GM12864 (cell line): Measurements from ENCODE around the gene RTP4.

Experiments
- DNase-seq: peaks from one replicate; pipeline ENCODE4 v3.0.0-alpha.2; 2011; ENCODE audit warnings: low read depth
- H3K4me3 ChIP-seq: 2 replicates; pipeline ENCODE4 v1.5.1; 2011; ENCODE audit warnings: mild to moderate bottlenecking, low read depth, low read length, control low read depth
- TF ChIP-seq, protein P1 (sequence below): IDR thresholded peaks from 2 replicates; pipeline ENCODE4 v1.5.1; 2011; ENCODE audit warnings: low read depth, mild to moderate bottlenecking, moderate library complexity, low read length, control low read depth, inconsistent platforms; ENCODE audit errors: missing control alignments

Gene RTP4, protein sequence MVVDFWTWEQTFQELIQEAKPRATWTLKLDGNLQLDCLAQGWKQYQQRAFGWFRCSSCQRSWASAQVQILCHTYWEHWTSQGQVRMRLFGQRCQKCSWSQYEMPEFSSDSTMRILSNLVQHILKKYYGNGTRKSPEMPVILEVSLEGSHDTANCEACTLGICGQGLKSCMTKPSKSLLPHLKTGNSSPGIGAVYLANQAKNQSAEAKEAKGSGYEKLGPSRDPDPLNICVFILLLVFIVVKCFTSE

DNA sequence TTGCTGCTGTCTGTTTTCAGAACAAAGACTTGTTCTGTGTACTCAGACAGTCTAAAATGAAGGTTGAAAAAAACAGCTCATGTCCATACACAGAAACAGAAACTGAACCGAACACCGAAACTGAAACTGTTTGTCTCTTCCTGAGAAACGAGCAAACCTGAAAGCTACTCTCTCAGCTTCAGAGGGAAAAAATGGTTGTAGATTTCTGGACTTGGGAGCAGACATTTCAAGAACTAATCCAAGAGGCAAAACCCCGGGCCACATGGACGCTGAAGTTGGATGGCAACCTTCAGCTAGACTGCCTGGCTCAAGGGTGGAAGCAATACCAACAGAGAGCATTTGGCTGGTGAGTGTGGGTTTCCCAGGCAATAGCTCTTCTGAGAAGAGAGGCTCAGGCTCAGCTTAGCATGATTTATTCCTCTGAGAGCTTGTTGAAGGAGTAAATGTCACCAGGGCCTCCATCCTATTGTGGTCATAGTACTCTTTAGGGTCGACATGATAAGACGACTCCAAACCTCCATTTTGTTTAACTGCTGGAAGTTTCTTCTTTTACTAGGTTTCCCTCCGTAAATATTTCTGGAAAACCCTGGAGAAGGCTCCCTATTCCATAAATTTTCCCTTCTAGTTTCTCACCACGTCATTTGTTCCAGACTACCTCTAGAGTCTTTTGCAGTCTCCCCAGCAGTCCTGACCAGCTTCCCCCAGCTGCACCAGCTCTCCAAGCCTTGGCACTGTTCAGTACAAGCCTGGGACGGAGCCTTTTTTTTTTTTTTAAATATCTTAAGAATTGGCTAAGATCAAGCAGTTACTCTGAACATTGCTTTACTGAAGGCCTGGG, at the start of gene RTP4:
RTP4 (plus strand) TSS at position 135 of the 838 bp plus-strand sequence; CDS start at position 192, 57 bp downstream.
- peak within 1 kb of the TSS; percentile 63 for H3K4me3 ChIP-seq
- TF ChIP-seq, protein P1, sequence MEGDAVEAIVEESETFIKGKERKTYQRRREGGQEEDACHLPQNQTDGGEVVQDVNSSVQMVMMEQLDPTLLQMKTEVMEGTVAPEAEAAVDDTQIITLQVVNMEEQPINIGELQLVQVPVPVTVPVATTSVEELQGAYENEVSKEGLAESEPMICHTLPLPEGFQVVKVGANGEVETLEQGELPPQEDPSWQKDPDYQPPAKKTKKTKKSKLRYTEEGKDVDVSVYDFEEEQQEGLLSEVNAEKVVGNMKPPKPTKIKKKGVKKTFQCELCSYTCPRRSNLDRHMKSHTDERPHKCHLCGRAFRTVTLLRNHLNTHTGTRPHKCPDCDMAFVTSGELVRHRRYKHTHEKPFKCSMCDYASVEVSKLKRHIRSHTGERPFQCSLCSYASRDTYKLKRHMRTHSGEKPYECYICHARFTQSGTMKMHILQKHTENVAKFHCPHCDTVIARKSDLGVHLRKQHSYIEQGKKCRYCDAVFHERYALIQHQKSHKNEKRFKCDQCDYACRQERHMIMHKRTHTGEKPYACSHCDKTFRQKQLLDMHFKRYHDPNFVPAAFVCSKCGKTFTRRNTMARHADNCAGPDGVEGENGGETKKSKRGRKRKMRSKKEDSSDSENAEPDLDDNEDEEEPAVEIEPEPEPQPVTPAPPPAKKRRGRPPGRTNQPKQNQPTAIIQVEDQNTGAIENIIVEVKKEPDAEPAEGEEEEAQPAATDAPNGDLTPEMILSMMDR = no peak
- DNase-seq = peak; percentile 58

DNA sequence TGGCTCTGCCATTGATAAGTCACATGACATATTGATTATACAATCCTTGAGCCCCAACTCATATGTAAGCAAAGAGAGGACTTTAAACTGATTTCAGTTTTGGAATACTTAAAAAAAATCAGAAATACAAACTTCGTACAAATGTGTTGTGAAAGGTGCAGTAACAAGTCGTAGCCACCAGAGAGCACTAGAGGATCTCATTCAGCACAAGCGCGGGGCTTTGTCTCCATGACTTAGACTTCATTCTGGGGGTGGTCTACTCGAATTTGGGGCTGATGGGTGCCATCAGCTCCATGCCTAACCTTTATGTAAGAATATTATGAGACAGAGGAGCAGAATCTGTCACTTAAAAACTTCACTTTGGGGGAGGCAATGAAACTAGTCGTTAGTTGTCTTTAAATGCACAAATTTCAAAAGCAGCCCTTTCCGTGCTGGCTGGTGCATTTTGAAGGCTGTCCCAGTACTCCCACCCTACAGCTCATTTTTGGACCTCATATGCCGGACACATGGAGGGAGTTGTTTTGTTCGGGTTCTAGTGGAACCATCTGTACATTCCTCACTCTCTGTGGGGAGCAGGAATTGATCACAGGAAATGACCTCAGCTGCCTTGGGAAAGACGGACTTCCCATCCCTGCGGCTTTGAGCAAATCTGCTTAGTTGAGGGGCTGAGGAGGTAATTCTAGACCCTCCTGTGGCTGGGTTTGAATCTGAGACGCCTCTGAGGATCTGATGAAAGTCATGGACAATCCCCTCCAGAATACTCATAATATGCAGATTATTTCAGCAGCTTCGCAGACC, 49.2 kb upstream of the RTP4 start:
- TF ChIP-seq, protein P1 = peak; percentile 87
- DNase-seq = peak; percentile 18
- H3K4me3 ChIP-seq = no peak overlapping the region

DNA sequence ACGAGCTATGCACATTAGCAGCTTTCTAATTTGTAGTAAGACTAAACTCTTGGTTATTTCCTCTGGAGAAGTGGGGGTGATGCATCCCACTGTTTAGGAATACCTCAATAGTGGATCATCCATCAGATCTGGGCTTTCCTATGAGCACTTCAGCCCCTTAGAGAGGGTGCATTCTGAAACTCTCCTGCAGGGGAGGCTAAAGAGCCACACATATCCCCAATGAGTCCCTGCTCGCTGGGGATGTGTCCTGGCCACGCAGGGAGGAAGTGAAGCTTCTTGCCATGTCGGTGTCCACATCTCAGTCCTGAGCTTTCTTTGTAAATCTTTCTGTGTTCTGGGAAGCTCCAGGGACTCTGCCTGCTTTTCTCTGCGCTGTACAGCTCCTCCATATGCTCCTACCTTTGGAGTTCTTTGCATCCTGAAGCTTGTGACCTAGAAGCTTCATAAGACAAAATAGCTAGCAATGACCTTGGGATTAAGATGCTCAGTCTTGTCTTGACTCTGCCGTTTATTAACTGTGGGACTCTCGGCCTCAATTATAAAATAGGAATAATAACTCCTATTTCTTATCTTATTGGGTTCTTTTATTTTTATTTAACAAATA, 48.4 kb upstream of the RTP4 start:
- TF ChIP-seq, protein P1 = peak; percentile 97
- no peak overlapping the region for H3K4me3 ChIP-seq
- peak; percentile 26 for DNase-seq

DNA sequence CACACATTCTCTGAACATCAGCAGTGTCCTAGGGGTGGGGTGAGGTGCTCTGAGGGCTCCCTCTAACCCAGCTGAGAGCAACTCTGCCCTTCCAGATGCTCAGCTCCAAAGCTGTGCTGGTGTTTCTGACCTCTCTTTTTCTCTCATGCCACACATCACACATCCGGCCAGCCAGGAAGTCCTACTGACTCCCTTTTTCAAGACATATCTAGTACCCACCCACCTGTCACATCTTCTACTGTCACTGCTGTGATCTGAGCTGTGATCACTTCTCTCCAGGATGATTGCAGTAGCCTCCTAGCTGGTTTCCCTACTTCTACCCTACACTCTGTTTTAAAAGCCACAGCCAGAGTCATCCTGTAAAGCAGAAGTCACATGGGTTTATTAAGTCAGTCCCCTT, 46.4 kb upstream of the RTP4 start:
- no peak for DNase-seq
- TF ChIP-seq, protein P1 = no peak
- no peak overlapping the region for H3K4me3 ChIP-seq

DNA sequence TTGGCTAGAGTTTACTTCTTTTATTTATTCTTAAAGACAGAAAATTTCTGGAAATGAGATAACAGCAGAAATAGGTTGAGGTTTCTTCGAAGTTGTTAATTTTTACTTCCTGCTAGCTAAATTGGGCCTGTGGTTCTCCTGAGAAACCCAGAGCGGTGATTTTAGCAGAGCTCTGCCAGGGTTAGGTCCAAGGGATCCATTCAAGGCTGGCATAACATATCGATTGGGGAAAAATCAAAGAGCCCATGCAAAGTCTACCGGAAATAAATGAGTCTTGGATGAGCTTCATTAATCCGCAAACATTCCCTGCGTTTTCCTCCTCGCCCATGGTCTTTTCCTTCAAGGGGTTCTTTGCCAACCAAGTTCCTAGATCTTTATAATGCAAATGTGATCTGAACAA, 45.9 kb upstream of the RTP4 start:
- TF ChIP-seq, protein P1 = no peak
- H3K4me3 ChIP-seq = no peak overlapping the region
- no peak for DNase-seq

DNA sequence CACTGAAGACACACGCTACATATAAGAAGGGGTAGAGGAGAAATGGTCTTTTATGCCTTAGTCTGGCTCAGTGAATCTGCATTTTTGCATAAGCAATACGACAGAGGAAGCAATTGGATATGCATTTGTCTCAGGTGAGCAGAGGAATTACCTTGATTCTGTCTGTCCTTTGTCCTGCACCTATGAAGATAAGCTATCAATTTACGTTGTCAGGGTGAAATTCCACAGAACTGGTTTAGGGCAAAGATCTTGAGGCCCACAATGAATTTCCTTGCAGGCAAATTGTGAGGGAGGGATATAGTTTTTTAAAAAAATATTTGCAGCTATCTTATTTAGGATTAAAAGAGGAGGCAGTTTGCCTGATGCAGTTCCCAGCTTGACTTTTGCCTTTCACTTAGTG, 45.1 kb upstream of the RTP4 start:
- no peak overlapping the region for H3K4me3 ChIP-seq
- no peak for DNase-seq
- TF ChIP-seq, protein P1 = no peak
